Pulmonary artery endothelial cell (primary cell): ENCODE measurements around the gene TMSB4X. TPM values are rescaled to one million over a fixed set of nuclear protein-coding genes. Genes with fewer than 3 reads are reported as not detected.

Experiments used
- DNase-seq: peaks from one replicate; pipeline ENCODE4 v3.0.0-alpha.2; 2011; ENCODE audit warnings: low read depth, low spot score
- total RNA-seq: library from RNA; depleted of rRNA; stranded (reverse); fragments of >200 nt; gene quantifications from 2 replicates; pipeline ENCODE4 v1.2.3, GENCODE V29; 2014

Gene TMSB4X
- total RNA-seq, 1 donor from 2014 or later, result 23,950 TPM

GRCh38 chrX:13023979-13024378, 49.1 kb downstream of the TMSB4X start:
- no peak for DNase-seq

GRCh38 chrX:13024986-13025385, 50.1 kb downstream of the TMSB4X start:
- DNase-seq, result no peak

Other genes with a start within 250 kb of the TMSB4X start
- gene PRPS2, start 183.7 kb upstream of the TMSB4X start, total RNA-seq, result 37.6 and 39.7 TPM in 2 replicates
- gene TLR7, start 108.0 kb upstream of the TMSB4X start, total RNA-seq, result not detected in 2 replicates
- not detected in 2 replicates for gene TLR8, start 68.5 kb upstream of the TMSB4X start, total RNA-seq
- gene FAM9C, start 69.5 kb downstream of the TMSB4X start, total RNA-seq, result not detected in 2 replicates